H1 (cell line): ENCODE data around the gene CHST11. TPM values are rescaled to one million over a fixed set of nuclear protein-coding genes. Genes with fewer than 3 reads are reported as not detected.

ENCODE experiments used
- BACH1 ChIP-seq: IDR thresholded peaks from 2 replicates; pipeline ENCODE4 v1.6.1; 2012; ENCODE audit warnings: low read length, improper control_type of control experiment
- EZH2 ChIP-seq: fragments of 200-600 bp; sonication (generic); IDR thresholded peaks from 2 replicates; pipeline ENCODE4 v1.7.1; 2012; ENCODE audit warnings: low read depth, mild to moderate bottlenecking, moderate library complexity, low read length, inconsistent platforms; ENCODE audit not compliant: severe bottlenecking
- GTF2F1 ChIP-seq: IDR thresholded peaks from 2 replicates; pipeline ENCODE4 v1.6.1; 2012; ENCODE audit warnings: low read depth, low read length, improper control_type of control experiment, borderline replicate concordance
- HDAC2 ChIP-seq, 2 experiments: fragments of 300-600 bp in 1 of 2; sonication (generic) in 1 of 2; IDR thresholded peaks; 2 replicates each; pipeline ENCODE4 v1.6.1; 2011 to 2012; ENCODE audit warnings: low read depth in 2 of 2, low read length in 2 of 2, mild to moderate bottlenecking in 2 of 2, moderate library complexity in 2 of 2, borderline replicate concordance in 1 of 2, inconsistent platforms in 1 of 2
- KDM1A ChIP-seq: fragments of 200-600, 300-600 bp; sonication (generic); IDR thresholded peaks from 2 replicates; pipeline ENCODE4 v1.7.1; 2016; ENCODE audit warnings: mild to moderate bottlenecking, low read length, borderline replicate concordance
- NANOG ChIP-seq: IDR thresholded peaks from 2 replicates; pipeline ENCODE4 v1.6.1; 2011; ENCODE audit warnings: low read length, low read depth, mild to moderate bottlenecking, inconsistent platforms; ENCODE audit not compliant: insufficient read depth, poor library complexity, severe bottlenecking
- RAD21 ChIP-seq, 2 experiments: IDR thresholded peaks in 1 of 2; conservative IDR thresholded peaks in 1 of 2; 2 replicates each; pipeline ENCODE4 v1.6.1; 2011; ENCODE audit warnings: low read depth in 2 of 2, low read length in 2 of 2, improper control_type of control experiment in 1 of 2, inconsistent platforms in 1 of 2, mild to moderate bottlenecking in 1 of 2, moderate library complexity in 1 of 2
- RFX5 ChIP-seq: IDR thresholded peaks from 2 replicates; pipeline ENCODE4 v1.6.1; 2011; ENCODE audit warnings: low read depth, low read length, improper control_type of control experiment, borderline replicate concordance
- SP1 ChIP-seq: IDR thresholded peaks from 2 replicates; pipeline ENCODE4 v1.6.1; 2011; ENCODE audit warnings: low read depth, low read length
- SRF ChIP-seq: IDR thresholded peaks from 2 replicates; pipeline ENCODE4 v1.6.1; 2011; ENCODE audit warnings: mild to moderate bottlenecking, low read depth, low read length, moderate library complexity
- TCF12 ChIP-seq: IDR thresholded peaks from 2 replicates; pipeline ENCODE4 v1.6.1; 2011; ENCODE audit warnings: low read depth, mild to moderate bottlenecking, low read length
- TEAD4 ChIP-seq: IDR thresholded peaks from 2 replicates; pipeline ENCODE4 v1.6.1; 2012; ENCODE audit warnings: low read depth, low read length, inconsistent platforms, mixed read lengths
- YY1 ChIP-seq: IDR thresholded peaks from 2 replicates; pipeline ENCODE4 v1.6.1; 2011; ENCODE audit warnings: low read depth, mild to moderate bottlenecking, low read length
- polyA plus RNA-seq, 7 experiments: library from polyadenylated mRNA; depleted of rRNA in 3 of 7; stranded (reverse) in 5 of 7; unstranded in 2 of 7; fragments of >200 nt in 5 of 7; fragments of 200-250 nt in 2 of 7; gene quantifications; 1 replicate in 5 of 7; 2 replicates in 1 of 7; 4 replicates in 1 of 7; pipeline versions ENCODE4 v1.2.1 to v1.2.3, GENCODE V29; 2011 to 2013; ENCODE audit warnings: missing spikeins in 2 of 7, mixed read lengths in 2 of 7
- total RNA-seq: library from RNA; stranded (reverse); fragmentation: NEBNext Ultra II Directional; extraction: Animal tissue kit (Norgen Biotek cat#: 25700); gene quantifications from 2 replicates; pipeline ENCODE4 v1.2.1, GENCODE V29; 2021
- TF ChIP-seq, protein P1 (sequence below): IDR thresholded peaks from 2 replicates; pipeline ENCODE4 v1.6.1; 2012; ENCODE audit warnings: low read length, inconsistent platforms
- TF ChIP-seq, protein P2 (sequence below), 3 experiments: IDR thresholded peaks; 1 replicate in 2 of 3; 2 replicates in 1 of 3; pipeline versions ENCODE4 v1.5.1 to v1.6.1; 2011; ENCODE audit warnings: low read length in 3 of 3, mild to moderate bottlenecking in 3 of 3, inconsistent platforms in 2 of 3, low read depth in 1 of 3, moderate library complexity in 1 of 3; ENCODE audit not compliant: insufficient read depth in 1 of 3; ENCODE audit errors: control extremely low read depth in 1 of 3
- TF ChIP-seq, protein P3 (sequence below): IDR thresholded peaks from 2 replicates; pipeline ENCODE4 v1.6.1; 2012; ENCODE audit warnings: inconsistent platforms
- TF ChIP-seq, protein P4 (sequence below): IDR thresholded peaks from 2 replicates; pipeline ENCODE4 v1.6.1; 2011; ENCODE audit warnings: low read length, improper control_type of control experiment

The CHST11 gene
- total and polyA plus RNA-seq, 2 of the 8 experiments (the other 6 are each of a cell fraction or from before 2014, with no cell fraction given): 14.4 to 20.8 TPM

DNA sequence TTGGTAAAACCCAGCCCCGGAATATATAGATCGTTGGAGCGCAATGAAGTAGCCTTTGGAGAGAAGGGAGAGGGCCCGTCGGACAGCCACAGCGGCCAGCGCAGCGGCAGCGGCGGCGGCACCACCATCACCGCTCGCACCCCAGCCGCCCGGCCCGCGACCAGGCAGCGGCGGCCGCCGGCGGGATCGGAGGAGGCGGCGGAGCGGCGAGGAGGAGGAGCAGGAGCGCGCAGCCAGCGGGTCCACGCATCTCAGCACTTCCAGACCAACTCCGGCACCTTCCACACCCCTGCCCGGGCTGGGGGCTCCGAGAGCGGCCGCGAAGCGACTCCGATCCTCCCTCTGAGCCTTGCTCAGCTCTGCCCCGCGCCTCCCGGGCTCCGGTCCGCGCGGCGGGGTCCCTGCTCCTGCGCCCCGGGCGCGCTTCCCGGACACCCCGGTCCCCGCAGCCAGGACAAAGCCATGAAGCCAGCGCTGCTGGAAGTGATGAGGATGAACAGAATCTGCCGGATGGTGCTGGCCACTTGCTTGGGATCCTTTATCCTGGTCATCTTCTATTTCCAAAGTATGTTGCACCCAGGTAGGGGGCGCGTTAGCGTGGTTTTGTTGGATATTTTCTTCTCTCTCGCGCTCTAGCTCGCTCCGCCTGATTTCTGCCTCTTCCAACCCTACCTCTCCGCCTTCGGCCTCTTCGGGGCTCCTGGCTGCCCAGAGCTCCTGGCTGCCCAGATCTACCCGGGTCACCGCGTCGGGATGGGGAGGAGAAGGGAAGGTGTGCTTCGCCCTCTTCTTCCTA is 400 bp downstream of the CHST11 start (continued):
- TF ChIP-seq, protein P1, sequence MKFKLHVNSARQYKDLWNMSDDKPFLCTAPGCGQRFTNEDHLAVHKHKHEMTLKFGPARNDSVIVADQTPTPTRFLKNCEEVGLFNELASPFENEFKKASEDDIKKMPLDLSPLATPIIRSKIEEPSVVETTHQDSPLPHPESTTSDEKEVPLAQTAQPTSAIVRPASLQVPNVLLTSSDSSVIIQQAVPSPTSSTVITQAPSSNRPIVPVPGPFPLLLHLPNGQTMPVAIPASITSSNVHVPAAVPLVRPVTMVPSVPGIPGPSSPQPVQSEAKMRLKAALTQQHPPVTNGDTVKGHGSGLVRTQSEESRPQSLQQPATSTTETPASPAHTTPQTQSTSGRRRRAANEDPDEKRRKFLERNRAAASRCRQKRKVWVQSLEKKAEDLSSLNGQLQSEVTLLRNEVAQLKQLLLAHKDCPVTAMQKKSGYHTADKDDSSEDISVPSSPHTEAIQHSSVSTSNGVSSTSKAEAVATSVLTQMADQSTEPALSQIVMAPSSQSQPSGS: no peak
- TF ChIP-seq KDM1A: no peak
- no peak for TF ChIP-seq EZH2
- no peak for TF ChIP-seq NANOG
- no peak for TF ChIP-seq BACH1
- TF ChIP-seq RFX5: no peak
- TF ChIP-seq YY1: no peak
- no peak for TF ChIP-seq SRF
- TF ChIP-seq, protein P2, sequence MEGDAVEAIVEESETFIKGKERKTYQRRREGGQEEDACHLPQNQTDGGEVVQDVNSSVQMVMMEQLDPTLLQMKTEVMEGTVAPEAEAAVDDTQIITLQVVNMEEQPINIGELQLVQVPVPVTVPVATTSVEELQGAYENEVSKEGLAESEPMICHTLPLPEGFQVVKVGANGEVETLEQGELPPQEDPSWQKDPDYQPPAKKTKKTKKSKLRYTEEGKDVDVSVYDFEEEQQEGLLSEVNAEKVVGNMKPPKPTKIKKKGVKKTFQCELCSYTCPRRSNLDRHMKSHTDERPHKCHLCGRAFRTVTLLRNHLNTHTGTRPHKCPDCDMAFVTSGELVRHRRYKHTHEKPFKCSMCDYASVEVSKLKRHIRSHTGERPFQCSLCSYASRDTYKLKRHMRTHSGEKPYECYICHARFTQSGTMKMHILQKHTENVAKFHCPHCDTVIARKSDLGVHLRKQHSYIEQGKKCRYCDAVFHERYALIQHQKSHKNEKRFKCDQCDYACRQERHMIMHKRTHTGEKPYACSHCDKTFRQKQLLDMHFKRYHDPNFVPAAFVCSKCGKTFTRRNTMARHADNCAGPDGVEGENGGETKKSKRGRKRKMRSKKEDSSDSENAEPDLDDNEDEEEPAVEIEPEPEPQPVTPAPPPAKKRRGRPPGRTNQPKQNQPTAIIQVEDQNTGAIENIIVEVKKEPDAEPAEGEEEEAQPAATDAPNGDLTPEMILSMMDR (IDR thresholded peaks at IDR 0.05; ENCODE audit: control extremely low read depth in 1 of 3, insufficient read depth in 1 of 3, low read depth in 1 of 3, low read length in 3 of 3): peak in 2 of 3 experiments; percentile 22 to 40; a peak in 2 of 4 replicates
- no peak for TF ChIP-seq TCF12
- no peak for TF ChIP-seq GTF2F1
- TF ChIP-seq HDAC2 (IDR thresholded peaks at IDR 0.05; ENCODE audit: borderline replicate concordance in 1 of 2, low read depth in 2 of 2, low read length in 2 of 2): peak in 1 of 2 experiments; percentile 51; a peak in 2 of 4 replicates
- TF ChIP-seq, protein P3, sequence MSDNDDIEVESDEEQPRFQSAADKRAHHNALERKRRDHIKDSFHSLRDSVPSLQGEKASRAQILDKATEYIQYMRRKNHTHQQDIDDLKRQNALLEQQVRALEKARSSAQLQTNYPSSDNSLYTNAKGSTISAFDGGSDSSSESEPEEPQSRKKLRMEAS: peak; percentile 7; the same call in 1 of the 2 replicates
- TF ChIP-seq, protein P4, sequence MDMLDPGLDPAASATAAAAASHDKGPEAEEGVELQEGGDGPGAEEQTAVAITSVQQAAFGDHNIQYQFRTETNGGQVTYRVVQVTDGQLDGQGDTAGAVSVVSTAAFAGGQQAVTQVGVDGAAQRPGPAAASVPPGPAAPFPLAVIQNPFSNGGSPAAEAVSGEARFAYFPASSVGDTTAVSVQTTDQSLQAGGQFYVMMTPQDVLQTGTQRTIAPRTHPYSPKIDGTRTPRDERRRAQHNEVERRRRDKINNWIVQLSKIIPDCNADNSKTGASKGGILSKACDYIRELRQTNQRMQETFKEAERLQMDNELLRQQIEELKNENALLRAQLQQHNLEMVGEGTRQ: no peak
- peak; percentile 17 to 26 for TF ChIP-seq RAD21 (IDR thresholded peaks at IDR 0.05 in 1 of 2, conservative IDR thresholded peaks at IDR 0.05 in 1 of 2; ENCODE audit: low read depth in 2 of 2, low read length in 2 of 2)
- no peak for TF ChIP-seq TEAD4
- TF ChIP-seq SP1: no peak
